ENCODE data around the gene LRFN3. TPM values are rescaled to one million over a fixed set of nuclear protein-coding genes. Genes with fewer than 3 reads are reported as not detected.

Gene LRFN3
- total and polyA plus RNA-seq, 2 of the 13 experiments (the other 11 are each of a cell fraction or from before 2014, with no cell fraction given), result 0.74 to 1.6 TPM

DNA sequence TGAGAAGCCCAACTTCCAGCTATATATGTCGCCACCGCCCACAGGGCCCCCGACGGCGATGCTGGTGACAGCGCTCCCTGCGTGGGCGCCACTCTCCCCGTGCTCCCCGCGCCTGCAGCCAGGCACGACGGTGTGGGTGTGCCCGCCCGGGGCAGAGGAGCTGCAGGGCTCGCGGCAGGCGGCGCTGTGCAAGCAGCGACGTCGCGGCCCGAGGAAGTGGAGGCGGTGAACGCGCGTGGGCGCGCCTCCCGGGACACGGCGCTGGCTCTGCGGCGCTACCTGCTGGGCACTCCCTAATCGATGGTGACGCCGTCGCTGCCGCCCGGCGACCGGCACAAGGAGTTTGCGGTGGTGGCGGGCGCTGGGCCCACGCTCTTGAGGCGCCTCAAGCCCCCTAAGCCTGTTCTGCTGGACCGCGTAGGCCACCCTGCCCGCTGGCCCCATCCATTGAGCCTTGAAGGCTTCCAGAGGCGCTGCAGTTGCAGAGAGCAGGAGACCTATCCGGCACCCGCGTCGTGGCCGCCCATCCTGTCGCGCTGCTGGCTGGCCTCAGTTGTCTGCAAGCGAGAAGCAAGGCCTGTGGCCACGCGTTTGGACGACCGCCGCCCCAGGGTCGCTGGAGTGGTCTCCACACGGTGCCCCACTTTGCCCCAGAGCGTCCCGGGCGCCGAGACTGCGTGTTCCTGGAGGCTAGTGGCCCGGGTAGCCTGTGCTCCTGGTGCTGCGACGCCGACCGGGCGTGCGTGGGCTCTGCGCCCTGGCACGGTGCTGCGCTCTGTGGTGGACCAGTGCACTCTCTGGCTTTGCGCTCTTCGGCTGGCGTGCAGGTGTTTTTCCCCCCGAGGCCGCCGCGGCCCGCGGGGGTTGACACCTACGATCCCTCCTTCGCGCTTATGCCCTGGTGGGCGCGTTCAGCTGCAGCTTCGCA, 23.1 kb downstream of the LRFN3 start:
- ATAC-seq, result peak; percentile 64
- TF ChIP-seq, protein P1, sequence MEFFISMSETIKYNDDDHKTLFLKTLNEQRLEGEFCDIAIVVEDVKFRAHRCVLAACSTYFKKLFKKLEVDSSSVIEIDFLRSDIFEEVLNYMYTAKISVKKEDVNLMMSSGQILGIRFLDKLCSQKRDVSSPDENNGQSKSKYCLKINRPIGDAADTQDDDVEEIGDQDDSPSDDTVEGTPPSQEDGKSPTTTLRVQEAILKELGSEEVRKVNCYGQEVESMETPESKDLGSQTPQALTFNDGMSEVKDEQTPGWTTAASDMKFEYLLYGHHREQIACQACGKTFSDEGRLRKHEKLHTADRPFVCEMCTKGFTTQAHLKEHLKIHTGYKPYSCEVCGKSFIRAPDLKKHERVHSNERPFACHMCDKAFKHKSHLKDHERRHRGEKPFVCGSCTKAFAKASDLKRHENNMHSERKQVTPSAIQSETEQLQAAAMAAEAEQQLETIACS (CRISPR knock-in tag; IDR thresholded peaks at IDR 0.05), result peak; percentile 59
- TF ChIP-seq, protein P2, sequence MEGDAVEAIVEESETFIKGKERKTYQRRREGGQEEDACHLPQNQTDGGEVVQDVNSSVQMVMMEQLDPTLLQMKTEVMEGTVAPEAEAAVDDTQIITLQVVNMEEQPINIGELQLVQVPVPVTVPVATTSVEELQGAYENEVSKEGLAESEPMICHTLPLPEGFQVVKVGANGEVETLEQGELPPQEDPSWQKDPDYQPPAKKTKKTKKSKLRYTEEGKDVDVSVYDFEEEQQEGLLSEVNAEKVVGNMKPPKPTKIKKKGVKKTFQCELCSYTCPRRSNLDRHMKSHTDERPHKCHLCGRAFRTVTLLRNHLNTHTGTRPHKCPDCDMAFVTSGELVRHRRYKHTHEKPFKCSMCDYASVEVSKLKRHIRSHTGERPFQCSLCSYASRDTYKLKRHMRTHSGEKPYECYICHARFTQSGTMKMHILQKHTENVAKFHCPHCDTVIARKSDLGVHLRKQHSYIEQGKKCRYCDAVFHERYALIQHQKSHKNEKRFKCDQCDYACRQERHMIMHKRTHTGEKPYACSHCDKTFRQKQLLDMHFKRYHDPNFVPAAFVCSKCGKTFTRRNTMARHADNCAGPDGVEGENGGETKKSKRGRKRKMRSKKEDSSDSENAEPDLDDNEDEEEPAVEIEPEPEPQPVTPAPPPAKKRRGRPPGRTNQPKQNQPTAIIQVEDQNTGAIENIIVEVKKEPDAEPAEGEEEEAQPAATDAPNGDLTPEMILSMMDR (CRISPR knock-in tag; IDR thresholded peaks at IDR 0.05), result peak; percentile 40; the same call in 1 of the 2 replicates
- TF ChIP-seq ZNF263 (CRISPR knock-in tag; IDR thresholded peaks at IDR 0.05) (0 out of 2 replicates have a peak, but pooled peaks have one; percentile 38), HIVEP1 (CRISPR knock-in tag; IDR thresholded peaks at IDR 0.05) (no peak), ZNF777 (CRISPR knock-in tag; IDR thresholded peaks at IDR 0.05) (peak; percentile 59; the same call in 1 of the 2 replicates)
- H3K79me2 ChIP-seq (ENCODE audit: insufficient read depth, low read length), result no peaks in the 10 kb centered on the region
- CTCF ChIA-PET (ENCODE audit: low intra/inter-chr PET ratio, low total read pairs), result no interaction called here
- in situ Hi-C loops (cut with HindIII; ENCODE audit: extremely low pct_ligation_motif_present, low pct_unique_long_range_greater_than_20kb) (no loop called here), intact Hi-C loops (cut with micrococcal nuclease; ENCODE audit: unreplicated experiment) (no loop called here)
- no peaks in the 10 kb centered on the region for H3K9me3 ChIP-seq (ENCODE audit: low read length)
- no peak overlapping the region for H2AFZ ChIP-seq (ENCODE audit: low read length)
- H3K4me1 ChIP-seq (ENCODE audit: insufficient read depth, low read length), result no peaks in the 10 kb centered on the region
- BruUV-seq (replicated peaks), result no TSS peak
- no peak overlapping the region; a peak in 1 of 6 replicates for H3K4me3 ChIP-seq (replicated peaks in 1 of 3; ENCODE audit: insufficient read depth in 1 of 3, low read depth in 2 of 3, low read length in 3 of 3)
- POLR2A ChIA-PET, result no interaction called here
- FAIRE-seq, result no peak
- no peak overlapping the region for H3K27ac ChIP-seq (ENCODE audit: extremely low read length, insufficient read depth, low read length)
- H3K27me3 ChIP-seq (ENCODE audit: control insufficient read depth in 1 of 2, insufficient read depth in 2 of 2, low read length in 2 of 2), result peaks cover 4 to 35% of the 10 kb centered on the region in 2 experiments; a peak in 4 of 5 replicates
- DNase-seq (ENCODE audit: low spot score), result no peak
- H3K36me3 ChIP-seq (replicated peaks in 1 of 2; ENCODE audit: control insufficient read depth in 1 of 2, insufficient read depth in 2 of 2, low read length in 2 of 2), result no peaks in the 10 kb centered on the region
- H4K20me1 ChIP-seq (ENCODE audit: insufficient read depth, low read length), result peaks cover 9% of the 10 kb centered on the region; the same call in 1 of the 2 replicates
- no peak overlapping the region for H3K4me2 ChIP-seq (ENCODE audit: low read depth, low read length)
- WGBS (ENCODE audit: low lambda C conversion rate), result 31% methylated on average over 26 of the region's 97 CpGs
- H3K9ac ChIP-seq (ENCODE audit: insufficient read depth, low read depth, low read length), result no peak overlapping the region

Measured in HepG2 (cell line).